CD4-positive, CD25-positive, alpha-beta regulatory T cell (primary cell): ENCODE data around the gene ZNF689. TPM values are rescaled to one million over a fixed set of nuclear protein-coding genes. Genes with fewer than 3 reads are reported as not detected.

Source experiments
- ATAC-seq, 2 donors: fragments of 150-1000 bp; cut with Tn5 transposase; one replicate each; pipeline ENCODE4 v1.10.0; 2021; ENCODE audit warnings: low read depth in 2 of 2, moderate number of reproducible peaks in 2 of 2, moderate library complexity in 1 of 2
- DNase-seq, 3 donors: peaks; one replicate each; pipeline versions ENCODE4 v3.0.0 to v3.0.0-alpha.2; 2012 to 2022; ENCODE audit warnings: mixed read lengths in 1 of 3
- H3K27ac ChIP-seq: one replicate; pipeline ENCODE4 v1.7.0; 2013; ENCODE audit warnings: mild to moderate bottlenecking, low read length; ENCODE audit not compliant: insufficient read depth, poor library complexity, severe bottlenecking
- H3K27me3 ChIP-seq: one replicate; pipeline ENCODE4 v1.7.0; 2013; ENCODE audit warnings: low read length; ENCODE audit not compliant: control insufficient read depth, insufficient read depth
- H3K36me3 ChIP-seq: one replicate; pipeline ENCODE4 v1.7.0; 2013; ENCODE audit warnings: mild to moderate bottlenecking, low read length, moderate library complexity; ENCODE audit not compliant: control insufficient read depth, insufficient read depth
- H3K4me1 ChIP-seq: 2 replicates; pipeline ENCODE4 v1.7.0; 2013; ENCODE audit warnings: mild to moderate bottlenecking, low read length; ENCODE audit not compliant: insufficient read depth, control insufficient read depth, poor library complexity, severe bottlenecking
- H3K4me3 ChIP-seq: one replicate; pipeline ENCODE4 v1.7.0; 2013; ENCODE audit warnings: low read depth, mild to moderate bottlenecking, low read length, moderate library complexity
- H3K9me3 ChIP-seq, 2 experiments: 1 replicate in 1 of 2; 2 replicates in 1 of 2; pipeline ENCODE4 v1.7.0; 2013; ENCODE audit warnings: low read length in 2 of 2, mild to moderate bottlenecking in 1 of 2, moderate library complexity in 1 of 2; ENCODE audit not compliant: control insufficient read depth in 2 of 2
- H3K27ac Mint-ChIP-seq, 3 donors: one replicate each; pipeline ENCODE4 v1.8.0; 2020 to 2022; ENCODE audit warnings: mild to moderate bottlenecking in 3 of 3, mixed read lengths in 3 of 3, moderate library complexity in 2 of 3
- H3K27me3 Mint-ChIP-seq: one replicate; pipeline ENCODE4 v1.8.0; 2022; ENCODE audit warnings: mild to moderate bottlenecking, mixed read lengths
- H3K36me3 Mint-ChIP-seq: one replicate; pipeline ENCODE4 v1.8.0; 2020; ENCODE audit warnings: mixed read lengths
- H3K4me1 Mint-ChIP-seq, 4 donors: one replicate each; pipeline ENCODE4 v1.8.0; 2020 to 2022; ENCODE audit warnings: mixed read lengths in 4 of 4, mild to moderate bottlenecking in 1 of 4
- H3K4me3 Mint-ChIP-seq, 4 donors: one replicate each; pipeline ENCODE4 v1.8.0; 2020 to 2022; ENCODE audit warnings: mild to moderate bottlenecking in 4 of 4, mixed read lengths in 4 of 4, moderate library complexity in 3 of 4
- H3K9me3 Mint-ChIP-seq, 7 donors: one replicate each; pipeline ENCODE4 v1.8.0; 2020 to 2022; ENCODE audit warnings: mixed read lengths in 7 of 7, mild to moderate bottlenecking in 3 of 7, moderate library complexity in 2 of 7
- polyA plus RNA-seq, 4 donors: library from polyadenylated mRNA; unstranded; fragments of 300-500 nt; fragmentation: Illumina TruSeq; gene quantifications; one replicate each; pipeline ENCODE4 v1.2.3, GENCODE V29; 2021
- total RNA-seq: library from RNA; stranded (reverse); gene quantifications from one replicate; pipeline ENCODE4 v1.2.3, GENCODE V29; 2022

The ZNF689 gene
- total and polyA plus RNA-seq, 5 donors from 2014 or later = 8.1 to 16.0 (median 14.0) TPM

DNA sequence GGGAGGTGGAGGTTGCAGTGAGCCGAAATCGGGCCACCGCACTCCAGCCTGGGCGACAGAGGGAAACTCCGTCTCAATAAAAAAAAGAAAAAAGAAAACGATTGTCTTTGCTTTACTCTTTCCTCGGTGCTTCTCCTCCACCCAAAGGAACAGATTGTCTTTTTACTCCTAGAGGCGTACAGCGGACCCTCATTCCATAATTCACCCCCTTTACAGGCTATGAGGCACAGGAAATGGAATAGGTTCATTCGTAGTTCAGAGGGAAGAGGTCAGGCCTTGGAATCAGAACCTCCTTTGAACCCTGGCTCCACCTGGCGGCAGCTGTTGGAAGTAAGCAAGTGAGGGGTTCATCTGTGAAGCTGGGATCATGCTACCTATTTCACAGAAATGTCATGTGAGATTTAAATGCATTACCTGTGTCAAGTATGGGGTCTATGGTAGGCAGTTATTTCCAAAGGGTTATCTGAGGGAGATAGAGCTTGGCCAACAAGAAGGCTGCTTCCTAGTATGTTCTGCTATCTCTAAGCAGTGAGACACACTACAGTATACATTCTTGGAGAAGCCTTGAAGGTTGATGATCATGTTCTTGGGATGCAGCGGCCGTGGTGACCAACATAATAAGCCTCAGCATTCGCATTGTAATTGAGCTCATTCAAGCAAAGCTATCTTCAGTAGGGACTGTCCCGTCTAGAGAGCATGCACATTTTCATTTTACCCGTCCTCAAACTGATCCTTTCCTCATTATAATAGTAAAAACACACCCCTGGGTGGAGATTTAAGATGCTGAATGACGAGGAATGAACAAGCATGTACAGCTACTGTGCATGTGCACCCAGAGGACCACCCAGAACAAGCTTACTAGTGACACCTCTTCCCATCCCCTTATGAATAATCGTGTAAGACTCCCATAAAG, 18.7 kb upstream of the ZNF689 start:
- ATAC-seq (peak; percentile 87 to 89), DNase-seq (peak; percentile 74 to 84 (median 81))
- Histone ChIP-seq H3K9me3 (no peaks in the 10 kb centered on the region), H3K27me3 (no peaks in the 10 kb centered on the region), H3K36me3 (no peaks in the 10 kb centered on the region), H3K4me3 (peak overlapping the region; percentile 70), H3K27ac (peak overlapping the region; percentile 42), H3K4me1 (peaks cover 3% of the 10 kb centered on the region)
- H3K4me3 Mint-ChIP-seq = peak overlapping the region; percentile 45 to 82 (median 74)
- H3K9me3 Mint-ChIP-seq = no peaks in the 10 kb centered on the region
- peaks cover 5% of the 10 kb centered on the region for H3K27me3 Mint-ChIP-seq
- H3K4me1 Mint-ChIP-seq = peaks cover 4 to 9% (median 5%) of the 10 kb centered on the region in 4 donors
- no peaks in the 10 kb centered on the region for H3K36me3 Mint-ChIP-seq
- H3K27ac Mint-ChIP-seq = peak overlapping the region in 2 of 3 donors; percentile 59 to 85

DNA sequence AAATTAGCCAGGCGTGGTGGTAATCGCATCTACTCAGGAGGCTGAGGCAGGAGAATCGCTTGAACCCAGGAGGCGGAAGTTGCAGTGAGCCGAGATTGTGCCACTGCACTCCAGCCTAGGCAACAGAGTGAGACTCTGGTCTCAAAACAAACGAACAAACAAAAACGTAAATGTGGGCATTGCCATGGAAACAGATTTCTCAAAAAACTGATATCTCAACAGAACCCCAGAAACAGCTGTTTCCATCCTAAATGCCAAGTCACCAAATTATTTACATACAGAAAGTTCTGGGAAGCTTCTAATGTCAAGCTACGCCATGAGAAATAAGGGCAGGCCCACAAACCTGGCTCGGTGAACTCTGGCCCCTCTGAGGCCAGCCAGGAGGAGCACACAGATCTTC, 16.0 kb upstream of the ZNF689 start:
- no peaks in the 10 kb centered on the region for H3K9me3 ChIP-seq
- H3K4me3 ChIP-seq = no peak overlapping the region
- Mint-ChIP-seq H3K9me3 (peaks cover 0 to 1% (median 0%) of the 10 kb centered on the region in 7 donors), H3K27me3 (peaks cover 27% of the 10 kb centered on the region), H3K27ac (no peak overlapping the region), H3K36me3 (no peaks in the 10 kb centered on the region), H3K4me1 (peaks cover 4 to 7% (median 4%) of the 10 kb centered on the region in 4 donors), H3K4me3 (no peak overlapping the region)
- no peak overlapping the region for H3K27ac ChIP-seq
- peaks cover 2% of the 10 kb centered on the region for H3K27me3 ChIP-seq
- H3K4me1 ChIP-seq = peaks cover 3% of the 10 kb centered on the region
- DNase-seq (no peak), ATAC-seq (no peak)
- H3K36me3 ChIP-seq = no peaks in the 10 kb centered on the region

DNA sequence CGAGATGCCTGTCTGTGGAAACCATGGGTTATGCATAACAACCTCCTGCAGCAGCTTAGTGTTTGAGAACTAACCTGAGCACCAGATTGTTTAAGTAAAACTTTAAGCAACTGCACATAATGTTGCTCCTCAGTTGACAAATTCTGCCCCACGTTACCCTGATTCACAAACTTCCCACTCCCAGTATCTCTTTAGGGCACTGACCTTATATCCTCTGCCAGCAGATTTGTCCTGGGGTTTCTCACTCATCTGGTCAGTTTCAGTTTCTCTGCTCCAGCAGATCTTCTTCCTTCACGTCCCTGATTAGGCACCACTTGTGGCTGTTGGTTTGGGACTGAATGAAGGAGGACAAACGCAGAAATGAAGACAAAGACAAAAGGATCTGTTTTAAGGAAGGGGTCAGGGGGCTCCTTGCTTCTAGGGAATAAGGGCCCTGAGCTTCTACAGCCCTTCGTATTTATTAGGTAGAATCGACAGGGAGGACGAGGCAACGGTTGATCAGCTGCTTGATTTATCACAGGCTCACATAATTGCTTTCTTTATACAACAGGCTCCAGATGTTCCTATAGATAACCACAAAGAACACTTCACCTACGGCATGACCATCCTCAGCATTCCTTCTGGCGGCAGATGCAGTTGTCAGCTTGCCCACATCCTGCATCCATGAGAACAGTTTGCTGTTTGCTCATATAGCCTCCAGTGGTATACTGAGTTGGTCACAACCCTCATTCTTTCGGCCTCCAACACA, 13.5 kb upstream of the ZNF689 start:
- ATAC-seq = no peak
- H3K4me3 ChIP-seq = no peak overlapping the region
- Mint-ChIP-seq H3K27ac (no peak overlapping the region), H3K4me1 (peaks cover 2 to 3% (median 2%) of the 10 kb centered on the region in 4 donors), H3K9me3 (peaks cover 0 to 1% (median 0%) of the 10 kb centered on the region in 7 donors), H3K27me3 (peaks cover 39% of the 10 kb centered on the region), H3K4me3 (no peak overlapping the region), H3K36me3 (no peaks in the 10 kb centered on the region)
- no peaks in the 10 kb centered on the region for H3K9me3 ChIP-seq
- H3K36me3 ChIP-seq = no peaks in the 10 kb centered on the region
- no peak overlapping the region for H3K27ac ChIP-seq
- no peak for DNase-seq
- peaks cover 8% of the 10 kb centered on the region for H3K27me3 ChIP-seq
- H3K4me1 ChIP-seq = peaks cover 3% of the 10 kb centered on the region

DNA sequence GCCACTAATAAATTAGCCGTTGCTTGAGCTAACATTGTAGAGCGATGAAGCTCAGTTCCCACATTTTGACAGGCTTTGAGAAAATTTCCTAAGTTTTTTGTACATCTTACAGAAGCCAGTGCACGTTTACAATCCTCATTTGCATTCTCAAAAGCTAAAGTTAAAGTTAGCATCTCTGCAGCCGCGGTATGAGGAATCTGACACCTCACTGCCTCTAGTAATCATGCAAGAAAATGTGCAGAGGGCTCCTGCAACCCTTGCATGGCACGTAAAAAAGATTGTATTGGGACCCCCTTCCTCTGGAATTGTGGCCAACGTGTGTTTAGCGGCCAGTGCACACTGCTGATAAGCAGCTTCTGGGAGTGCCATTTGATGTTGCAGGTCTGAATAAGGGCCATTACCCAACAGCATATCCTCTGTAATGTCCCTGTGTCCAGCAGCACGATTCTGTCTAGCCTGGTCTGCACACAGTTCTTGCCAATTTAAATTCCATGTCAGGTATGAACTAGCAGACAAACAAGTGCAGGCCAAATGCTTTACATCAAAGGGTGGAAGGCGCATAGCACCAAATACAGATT, 12.4 kb upstream of the ZNF689 start:
- Histone ChIP-seq H3K36me3 (no peaks in the 10 kb centered on the region), H3K4me1 (no peaks in the 10 kb centered on the region), H3K27me3 (peaks cover 8% of the 10 kb centered on the region), H3K4me3 (no peak overlapping the region), H3K9me3 (no peaks in the 10 kb centered on the region), H3K27ac (no peak overlapping the region)
- Mint-ChIP-seq H3K4me1 (no peaks in the 10 kb centered on the region), H3K27me3 (peaks cover 37% of the 10 kb centered on the region), H3K27ac (no peak overlapping the region), H3K36me3 (no peaks in the 10 kb centered on the region), H3K4me3 (peak overlapping the region in 1 of 4 donors; percentile 10), H3K9me3 (peaks cover 0 to 1% (median 0%) of the 10 kb centered on the region in 7 donors)
- DNase-seq = no peak
- no peak for ATAC-seq

DNA sequence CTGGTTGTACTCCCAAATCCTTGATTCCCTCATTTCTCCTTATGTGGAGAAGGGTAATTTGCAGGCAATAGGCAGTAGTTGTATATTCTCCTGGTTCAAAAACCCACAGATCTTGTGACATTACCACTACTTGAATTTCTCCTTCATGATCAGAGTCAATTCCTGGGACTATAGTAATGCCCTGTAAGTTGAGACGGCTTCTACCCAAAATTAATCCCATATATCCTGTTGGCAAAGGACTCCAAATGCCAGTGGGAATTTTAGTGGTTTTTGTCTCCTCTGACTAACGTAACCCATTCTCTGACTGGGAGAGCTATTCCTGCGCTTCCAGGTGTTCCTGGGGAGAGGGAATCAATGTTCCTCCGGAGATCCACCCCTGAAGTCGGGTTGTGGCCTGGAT, 11.6 kb upstream of the ZNF689 start:
- ATAC-seq (no peak), DNase-seq (no peak)
- Mint-ChIP-seq H3K27me3 (peaks cover 37% of the 10 kb centered on the region), H3K4me3 (no peak overlapping the region), H3K4me1 (no peaks in the 10 kb centered on the region), H3K36me3 (no peaks in the 10 kb centered on the region), H3K27ac (no peak overlapping the region), H3K9me3 (peaks cover 0 to 1% (median 0%) of the 10 kb centered on the region in 7 donors)
- H3K36me3 ChIP-seq = no peaks in the 10 kb centered on the region
- H3K4me3 ChIP-seq = no peak overlapping the region
- peaks cover 8% of the 10 kb centered on the region for H3K27me3 ChIP-seq
- H3K27ac ChIP-seq = no peak overlapping the region
- no peaks in the 10 kb centered on the region for H3K9me3 ChIP-seq
- no peaks in the 10 kb centered on the region for H3K4me1 ChIP-seq

DNA sequence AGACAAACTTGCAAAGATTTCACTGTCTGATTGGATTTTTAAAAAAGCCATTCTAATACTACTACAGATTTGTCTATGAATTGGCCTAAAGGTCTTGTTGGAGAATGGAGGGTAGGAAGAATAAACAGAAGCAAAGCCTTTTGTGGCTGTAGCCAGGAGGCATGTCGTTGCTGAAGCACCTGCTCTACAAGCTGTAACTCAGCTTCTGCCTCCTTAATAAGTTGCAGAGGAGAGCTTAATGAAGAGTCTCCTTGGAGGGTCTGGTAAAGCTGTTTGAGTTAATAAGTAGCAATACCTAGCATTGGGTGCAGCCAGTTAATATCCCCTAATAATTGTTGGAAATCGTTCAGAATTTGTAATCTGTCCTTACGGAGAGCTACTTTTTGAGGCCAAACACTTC, 10.0 kb upstream of the ZNF689 start:
- Histone ChIP-seq H3K4me1 (no peaks in the 10 kb centered on the region), H3K9me3 (no peaks in the 10 kb centered on the region), H3K27me3 (peaks cover 8% of the 10 kb centered on the region), H3K27ac (no peak overlapping the region), H3K36me3 (no peaks in the 10 kb centered on the region), H3K4me3 (no peak overlapping the region)
- Mint-ChIP-seq H3K36me3 (no peaks in the 10 kb centered on the region), H3K27me3 (peaks cover 37% of the 10 kb centered on the region), H3K4me1 (no peaks in the 10 kb centered on the region), H3K9me3 (peaks cover 0 to 1% (median 0%) of the 10 kb centered on the region in 7 donors), H3K27ac (no peak overlapping the region), H3K4me3 (no peak overlapping the region)
- DNase-seq (no peak), ATAC-seq (no peak)

DNA sequence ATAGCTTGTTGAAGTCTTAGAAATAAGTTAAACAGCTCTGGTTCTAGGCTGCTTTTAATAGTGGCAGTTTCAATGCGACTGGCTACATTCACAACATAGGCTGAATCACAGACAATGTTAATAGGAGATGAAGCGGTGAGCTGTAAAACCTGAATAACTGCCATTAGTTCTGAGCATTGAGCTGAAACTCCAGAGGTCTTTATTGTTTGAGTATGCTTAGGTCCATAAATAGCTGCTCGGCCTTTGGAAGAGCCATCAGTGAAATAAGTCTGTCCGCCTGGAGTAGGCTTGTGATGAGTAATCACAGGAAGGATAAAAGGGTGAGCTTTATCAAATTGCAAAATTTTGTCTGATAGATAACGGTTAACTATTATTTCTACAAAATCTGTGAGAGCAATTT, 9.4 kb upstream of the ZNF689 start:
- H3K4me1 ChIP-seq = no peaks in the 10 kb centered on the region
- H3K27ac Mint-ChIP-seq = peak overlapping the region in 1 of 3 donors; percentile 39
- no peak for ATAC-seq
- peaks cover 37% of the 10 kb centered on the region for H3K27me3 Mint-ChIP-seq
- H3K4me1 Mint-ChIP-seq = no peaks in the 10 kb centered on the region
- no peaks in the 10 kb centered on the region for H3K36me3 Mint-ChIP-seq
- no peak for DNase-seq
- H3K9me3 Mint-ChIP-seq = peaks cover 0 to 1% (median 0%) of the 10 kb centered on the region in 7 donors
- H3K4me3 ChIP-seq = no peak overlapping the region
- no peak overlapping the region for H3K4me3 Mint-ChIP-seq
- no peak overlapping the region for H3K27ac ChIP-seq
- no peaks in the 10 kb centered on the region for H3K9me3 ChIP-seq
- no peaks in the 10 kb centered on the region for H3K36me3 ChIP-seq
- H3K27me3 ChIP-seq = peaks cover 8% of the 10 kb centered on the region
